HepG2 (cell line): ENCODE measurements around the gene PNO1. TPM values are rescaled to one million over a fixed set of nuclear protein-coding genes. Genes with fewer than 3 reads are reported as not detected.
A peak's percentile ranks its signal among the peaks of the same experiment; 100 is the strongest.

Source experiments
- ATAC-seq: fragments of 200-7000 bp; cut with Tn5 transposase; 3 replicates; pipeline ENCODE4 v1.9.1; 2020; ENCODE audit warnings: mild to moderate bottlenecking, moderate library complexity
- BruUV-seq: library from RNA; stranded (reverse); fragments of 400-500 nt; replicated peaks from 2 replicates; lab custom pipeline; 2021; lab: Mats Ljungman, UMichigan
- CTCF ChIA-PET: fragments of 300-600 bp; formaldehyde crosslinking; extraction: SDS; loops from one replicate; lab custom pipeline; 2021; ENCODE audit warnings: low total read pairs, inconsistent platforms, low intra/inter-chr PET ratio; lab: Yijun Ruan, JAX
- POLR2A ChIA-PET: fragments of 350-600 bp; sonication (Branson Sonifier 250); formaldehyde crosslinking; loops from one replicate; lab custom pipeline; 2020; ENCODE audit warnings: antibody characterized with exemption, inconsistent platforms; lab: Yijun Ruan, JAX
- DNase-seq: peaks from one replicate; pipeline ENCODE4 v3.0.0-alpha.2; 2015; ENCODE audit warnings: low spot score
- FAIRE-seq: peaks from 3 replicates; lab custom pipeline; 2011; peaks lifted over from hg19 to GRCh38; lab: Jason Lieb, UNC
- H2AFZ ChIP-seq: one replicate; pipeline ENCODE4 v1.6.1; 2011; ENCODE audit warnings: low read length, inconsistent platforms
- H3K27ac ChIP-seq: fragments of 300-600 bp; 3 replicates; pipeline ENCODE4 v1.8.0; 2011; ENCODE audit warnings: mixed run types, mild to moderate bottlenecking, mixed read lengths, low read length, inconsistent platforms; ENCODE audit not compliant: insufficient read depth; ENCODE audit errors: extremely low read length
- H3K27me3 ChIP-seq, 2 experiments: fragments of 200-600 bp in 1 of 2; 2 replicates in 1 of 2; 3 replicates in 1 of 2; pipeline versions ENCODE4 v1.6.0 to v1.8.0; 2011; ENCODE audit warnings: low read length in 2 of 2, mild to moderate bottlenecking in 2 of 2, moderate library complexity in 2 of 2, inconsistent platforms in 1 of 2; ENCODE audit not compliant: insufficient read depth in 2 of 2, control insufficient read depth in 1 of 2
- H3K36me3 ChIP-seq, 2 experiments: fragments of 200-600 bp in 1 of 2; replicated peaks in 1 of 2; 2 replicates in 1 of 2; 3 replicates in 1 of 2; pipeline versions ENCODE4 v1.5.1 to v1.8.0; 2011; ENCODE audit warnings: low read length in 2 of 2, inconsistent platforms in 1 of 2; ENCODE audit not compliant: insufficient read depth in 2 of 2, control insufficient read depth in 1 of 2
- H3K4me1 ChIP-seq: 2 replicates; pipeline ENCODE4 v1.5.1; 2012; ENCODE audit warnings: low read length, inconsistent platforms; ENCODE audit not compliant: insufficient read depth
- H3K4me2 ChIP-seq: 2 replicates; pipeline ENCODE4 v1.6.0; 2011; ENCODE audit warnings: low read depth, low read length, inconsistent platforms
- H3K4me3 ChIP-seq, 3 experiments: fragments of 200-600 bp in 1 of 3; sonication (generic), shearing (Covaris generic) in 1 of 3; replicated peaks in 1 of 3; 2 replicates each; pipeline ENCODE4 v1.5.1; 2011 to 2016; ENCODE audit warnings: low read length in 3 of 3, inconsistent platforms in 2 of 3, low read depth in 2 of 3, mild to moderate bottlenecking in 2 of 3, control low read depth in 1 of 3, mixed read lengths in 1 of 3; ENCODE audit not compliant: insufficient read depth in 1 of 3
- H3K79me2 ChIP-seq: one replicate; pipeline ENCODE4 v1.6.1; 2011; ENCODE audit warnings: low read length, inconsistent platforms; ENCODE audit not compliant: insufficient read depth
- H3K9ac ChIP-seq: 2 replicates; pipeline ENCODE4 v1.6.0; 2011; ENCODE audit warnings: mild to moderate bottlenecking, low read depth, low read length, inconsistent platforms; ENCODE audit not compliant: insufficient read depth
- H3K9me3 ChIP-seq: 2 replicates; pipeline ENCODE4 v1.5.1; 2012; ENCODE audit warnings: mild to moderate bottlenecking, low read length
- H4K20me1 ChIP-seq: 2 replicates; pipeline ENCODE4 v1.6.0; 2011; ENCODE audit warnings: inconsistent platforms, mild to moderate bottlenecking, low read length, moderate library complexity; ENCODE audit not compliant: insufficient read depth
- CEBPB ChIP-seq: IDR thresholded peaks from 2 replicates; pipeline ENCODE4 v1.6.1; 2011; ENCODE audit warnings: low read depth, low read length, improper control_type of control experiment, borderline replicate concordance
- GABPA ChIP-seq, 2 experiments: IDR thresholded peaks; 2 replicates each; pipeline ENCODE4 v1.6.1; 2011 to 2016; ENCODE audit warnings: low read depth in 2 of 2, low read length in 1 of 2, missing biosample characterization in 1 of 2, missing genetic modification characterization in 1 of 2
- RBM22 ChIP-seq: fragments of 200-400 bp; formaldehyde crosslinking; optimal IDR thresholded peaks from 2 replicates; pipeline ENCODE3; 2017; ENCODE audit warnings: mild to moderate bottlenecking, low read length, moderate library complexity
- ZNF317 ChIP-seq: sonication (generic); formaldehyde crosslinking; IDR thresholded peaks from 2 replicates; pipeline ENCODE4 v1.5.0; 2020; ENCODE audit warnings: mild to moderate bottlenecking, missing genetic modification reagents
- WGBS: methylation state at CpG from one replicate; pipeline ENCODE4 v1.1.6; 2017; ENCODE audit warnings: low lambda C conversion rate; 5-methylcytosine and 5-hydroxymethylcytosine counted together
- in situ Hi-C: cut with HindIII; loops from 2 replicates; pipeline ENCODE4 v1.10.0; 2017; ENCODE audit warnings: low pct_unique_long_range_greater_than_20kb; ENCODE audit not compliant: extremely low pct_ligation_motif_present
- intact Hi-C: fragments of 100-400 bp; cut with micrococcal nuclease; formaldehyde crosslinking; loops from one replicate; pipeline ENCODE4 v1.10.0; 2022; ENCODE audit not compliant: unreplicated experiment
- polyA plus RNA-seq, 8 experiments: library from polyadenylated mRNA; depleted of rRNA in 3 of 8; stranded (reverse) in 7 of 8; unstranded in 1 of 8; fragments of >200 nt; fragmentation: Illumina TruSeq in 4 of 8; extraction: Trizol in 4 of 8; gene quantifications; 2 replicates each; pipeline versions ENCODE4 v1.2.1 to v1.2.3, GENCODE V29; 2011 to 2016; ENCODE audit warnings: low read depth in 4 of 8, missing spikeins in 1 of 8, mixed read lengths in 1 of 8; ENCODE audit not compliant: insufficient read depth in 1 of 8
- total RNA-seq, 5 experiments: library from RNA; depleted of rRNA; stranded (reverse); fragments of >200 nt; fragmentation: Illumina TruSeq; extraction: Trizol; gene quantifications; 2 replicates each; pipeline ENCODE4 v1.2.3, GENCODE V29; 2016; ENCODE audit warnings: low read depth in 1 of 5
- TF ChIP-seq, protein P1 (sequence below): sonication (generic); formaldehyde crosslinking; IDR thresholded peaks from 2 replicates; pipeline ENCODE4 v1.8.0; 2022; ENCODE audit warnings: missing genetic modification reagents, low read depth, mild to moderate bottlenecking, borderline replicate concordance
- TF ChIP-seq, protein P2 (sequence below), 2 experiments: fragments of 450-650 bp in 1 of 2; sonication (generic) in 1 of 2; formaldehyde crosslinking; IDR thresholded peaks; 2 replicates each; pipeline versions ENCODE4 v1.5.0 to v1.8.0; 2020 to 2022; ENCODE audit warnings: mild to moderate bottlenecking in 1 of 2, missing genetic modification reagents in 1 of 2

The PNO1 gene
- total and polyA plus RNA-seq, 2 of the 13 experiments (the other 11 are each of a cell fraction or from before 2014, with no cell fraction given): 12.8 to 48.5 TPM

DNA sequence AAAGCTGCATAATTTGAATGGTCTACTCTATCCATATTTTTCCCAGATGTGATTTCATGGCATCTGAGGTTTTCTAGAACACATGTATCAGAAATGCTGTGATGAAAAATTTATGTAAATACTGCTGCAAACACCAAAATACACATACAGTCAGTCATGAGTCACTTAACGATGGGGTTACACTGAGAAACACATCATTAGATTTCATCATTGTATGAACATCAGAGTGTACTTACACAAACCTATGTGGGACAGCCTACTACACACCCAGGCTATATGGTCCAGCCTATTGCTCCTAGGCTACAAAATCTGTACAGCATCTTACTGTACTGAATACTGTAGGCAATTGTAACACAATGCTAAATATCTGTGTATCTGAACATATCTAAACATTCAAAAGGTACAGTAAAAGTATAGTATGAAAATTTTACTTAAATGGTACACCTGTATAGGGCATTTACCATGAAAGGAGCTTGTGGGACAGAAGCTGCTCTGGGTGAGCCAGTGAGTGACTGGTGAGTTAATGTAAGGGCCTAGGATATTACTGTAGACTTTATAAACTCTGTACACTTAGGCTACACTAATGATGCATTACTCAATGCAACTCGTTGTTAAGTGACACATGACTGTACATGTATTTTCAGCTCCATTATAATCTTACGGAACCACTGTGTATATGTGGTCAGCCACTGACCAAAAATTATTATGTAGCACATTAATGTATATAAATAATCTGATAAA lies 33.5 kb downstream of the PNO1 start:
- peak; percentile 7; the same call in 1 of the 2 replicates for TF ChIP-seq CEBPB
- TF ChIP-seq RBM22: peak; percentile 12
- TF ChIP-seq ZNF317 (CRISPR knock-in tag): 0 out of 2 replicates have a peak, but pooled peaks have one; percentile 35
- TF ChIP-seq, protein P1, sequence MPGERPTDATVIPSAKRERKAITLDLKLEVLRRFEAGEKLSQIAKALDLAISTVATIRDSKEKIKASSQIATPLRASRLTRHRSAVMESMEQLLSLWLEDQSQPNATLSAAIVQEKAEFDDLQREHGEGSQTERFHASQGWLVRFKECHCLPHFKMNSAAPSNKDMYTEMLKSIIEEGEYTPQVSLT: no peak
- TF ChIP-seq GABPA (IDR thresholded peaks at IDR 0.05; ENCODE audit: low read depth, low read length): no peak
- no peak for TF ChIP-seq GABPA (CRISPR knock-in tag; IDR thresholded peaks at IDR 0.05; ENCODE audit: low read depth)
- TF ChIP-seq, protein P2, sequence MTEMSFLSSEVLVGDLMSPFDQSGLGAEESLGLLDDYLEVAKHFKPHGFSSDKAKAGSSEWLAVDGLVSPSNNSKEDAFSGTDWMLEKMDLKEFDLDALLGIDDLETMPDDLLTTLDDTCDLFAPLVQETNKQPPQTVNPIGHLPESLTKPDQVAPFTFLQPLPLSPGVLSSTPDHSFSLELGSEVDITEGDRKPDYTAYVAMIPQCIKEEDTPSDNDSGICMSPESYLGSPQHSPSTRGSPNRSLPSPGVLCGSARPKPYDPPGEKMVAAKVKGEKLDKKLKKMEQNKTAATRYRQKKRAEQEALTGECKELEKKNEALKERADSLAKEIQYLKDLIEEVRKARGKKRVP (CRISPR knock-in tag; IDR thresholded peaks at IDR 0.05): peak in 1 of 2 experiments; percentile 38; a peak in 1 of 4 replicates
- Histone ChIP-seq H3K27me3 (no peaks in the 10 kb centered on the region), H3K27ac (no peak overlapping the region), H3K79me2 (peaks cover 66% of the 10 kb centered on the region), H3K9me3 (no peaks in the 10 kb centered on the region), H3K9ac (no peak overlapping the region), H4K20me1 (peaks cover 22% of the 10 kb centered on the region), H3K4me3 (no peak overlapping the region), H3K36me3 (peaks cover 0 to 2% of the 10 kb centered on the region in 2 experiments; a peak in 3 of 5 replicates), H3K4me2 (no peak overlapping the region), H3K4me1 (peaks cover 40% of the 10 kb centered on the region), H2AFZ (no peak overlapping the region)
- DNase-seq (peak; percentile 15), ATAC-seq (peak; percentile 51), FAIRE-seq (no peak)
- intact Hi-C loops: loop anchor here (10.0 kb wide), 1 partner anchor 94 kb away; no protein-coding TSS in a partner anchor
- in situ Hi-C loops: no loop called here
- no TSS peak for BruUV-seq
- 81% methylated on average over 3 of the region's 3 CpGs for WGBS
- ChIA-PET POLR2A (no interaction called here), CTCF (no interaction called here)
